ENCODE results near the gene SLIT3. TPM values are rescaled to one million over a fixed set of nuclear protein-coding genes. Genes with fewer than 3 reads are reported as not detected.
A peak's percentile ranks its signal among the peaks of the same experiment; 100 is the strongest.

Gene SLIT3
- polyA plus RNA-seq, 3 donors, result 49.7 to 63.8 (median 49.7) TPM

- DNase-seq (ENCODE audit: extremely low read depth in 1 of 11, low read depth in 9 of 11, low spot score in 4 of 11), result no peak
Observed at GRCh38 chr5:168971100-168971499, 329.8 kb downstream of the SLIT3 start.

GRCh38 chr5:168969326-168969886 is 331.5 kb downstream of the SLIT3 start:
- DNase-seq (ENCODE audit: extremely low read depth in 1 of 11, low read depth in 9 of 11, low spot score in 4 of 11), result peak in 1 of 11 donors; percentile 40

- DNase-seq (ENCODE audit: extremely low read depth in 1 of 11, low read depth in 9 of 11, low spot score in 4 of 11), result no peak
Observed at GRCh38 chr5:168967882-168968620, 332.9 kb downstream of the SLIT3 start.

GRCh38 chr5:168965638-168966037 is 335.3 kb downstream of the SLIT3 start:
- no peak for DNase-seq (ENCODE audit: extremely low read depth in 1 of 11, low read depth in 9 of 11, low spot score in 4 of 11)

- DNase-seq (ENCODE audit: extremely low read depth in 1 of 11, low read depth in 9 of 11, low spot score in 4 of 11), result no peak
Observed at GRCh38 chr5:168964182-168964581, 336.8 kb downstream of the SLIT3 start.

- peak in 2 of 11 donors; percentile 29 to 54 for DNase-seq (ENCODE audit: extremely low read depth in 1 of 11, low read depth in 9 of 11, low spot score in 4 of 11)
Observed at GRCh38 chr5:168962306-168962705, 338.6 kb downstream of the SLIT3 start.

- DNase-seq (ENCODE audit: extremely low read depth in 1 of 11, low read depth in 9 of 11, low spot score in 4 of 11), result no peak
Observed at GRCh38 chr5:168961681-168962080, 339.3 kb downstream of the SLIT3 start.

GRCh38 chr5:168960497-168960896 is 340.4 kb downstream of the SLIT3 start:
- DNase-seq (ENCODE audit: extremely low read depth in 1 of 11, low read depth in 9 of 11, low spot score in 4 of 11), result no peak

GRCh38 chr5:168953351-168953750 is 347.6 kb downstream of the SLIT3 start:
- DNase-seq (ENCODE audit: extremely low read depth in 1 of 11, low read depth in 9 of 11, low spot score in 4 of 11), result no peak

- no peak for DNase-seq (ENCODE audit: extremely low read depth in 1 of 11, low read depth in 9 of 11, low spot score in 4 of 11)
Observed at GRCh38 chr5:168952196-168952595, 348.7 kb downstream of the SLIT3 start.

- peak in 1 of 11 donors; percentile 34 for DNase-seq (ENCODE audit: extremely low read depth in 1 of 11, low read depth in 9 of 11, low spot score in 4 of 11)
Observed at GRCh38 chr5:168951769-168952168, 349.2 kb downstream of the SLIT3 start.

GRCh38 chr5:168951356-168951755 is 349.6 kb downstream of the SLIT3 start:
- no peak for DNase-seq (ENCODE audit: extremely low read depth in 1 of 11, low read depth in 9 of 11, low spot score in 4 of 11)

- DNase-seq (ENCODE audit: extremely low read depth in 1 of 11, low read depth in 9 of 11, low spot score in 4 of 11), result no peak
Observed at GRCh38 chr5:168950241-168950951, 350.5 kb downstream of the SLIT3 start.

GRCh38 chr5:168948746-168949145 is 352.2 kb downstream of the SLIT3 start:
- DNase-seq (ENCODE audit: extremely low read depth in 1 of 11, low read depth in 9 of 11, low spot score in 4 of 11), result no peak

- DNase-seq (ENCODE audit: extremely low read depth in 1 of 11, low read depth in 9 of 11, low spot score in 4 of 11), result peak in 3 of 11 donors; percentile 53 to 67 (median 58)
Observed at GRCh38 chr5:168947212-168947868, 353.6 kb downstream of the SLIT3 start.

- DNase-seq (ENCODE audit: extremely low read depth in 1 of 11, low read depth in 9 of 11, low spot score in 4 of 11), result no peak
Observed at GRCh38 chr5:168946363-168946762, 354.6 kb downstream of the SLIT3 start.

GRCh38 chr5:168944004-168944403 is 356.9 kb downstream of the SLIT3 start:
- DNase-seq (ENCODE audit: extremely low read depth in 1 of 11, low read depth in 9 of 11, low spot score in 4 of 11), result no peak

- no peak for DNase-seq (ENCODE audit: extremely low read depth in 1 of 11, low read depth in 9 of 11, low spot score in 4 of 11)
Observed at GRCh38 chr5:168943091-168943884, 357.7 kb downstream of the SLIT3 start.

- no peak for DNase-seq (ENCODE audit: extremely low read depth in 1 of 11, low read depth in 9 of 11, low spot score in 4 of 11)
Observed at GRCh38 chr5:168941901-168942300, 359.0 kb downstream of the SLIT3 start.
